Thyroid gland (tissue), 4 donors: ENCODE measurements around the gene OR5B2. TPM values are rescaled to one million over a fixed set of nuclear protein-coding genes. Genes with fewer than 3 reads are reported as not detected.
"Not testable (repeated sequence)": the region's sequence is repeated elsewhere in the genome, so short reads cannot be mapped to it uniquely, and the experiment has no call there.

Experiments
- DNase-seq, 2 donors: peaks; one replicate each; pipeline ENCODE4 v3.0.0-alpha.2; 2019
- H3K27ac ChIP-seq, 3 donors: fragments of 200-600 bp; sonication (generic); 1 replicate in 2 of 3; 2 replicates in 1 of 3; pipeline ENCODE4 v1.5.1; 2016 to 2019; ENCODE audit warnings: mild to moderate bottlenecking in 1 of 3, moderate library complexity in 1 of 3
- H3K27me3 ChIP-seq: fragments of 200-600 bp; sonication (generic); one replicate; pipeline ENCODE4 v1.5.1; 2019
- H3K36me3 ChIP-seq, 2 donors: fragments of 200-600 bp; sonication (generic); one replicate each; pipeline ENCODE4 v1.5.1; 2016 to 2019
- H3K4me1 ChIP-seq, 2 donors: fragments of 200-600 bp; sonication (generic); one replicate each; pipeline ENCODE4 v1.5.1; 2017 to 2019
- H3K4me3 ChIP-seq, 3 donors: fragments of 200-600 bp; sonication (generic); replicated peaks in 1 of 3; 1 replicate in 2 of 3; 2 replicates in 1 of 3; pipeline ENCODE4 v1.5.1; 2016; ENCODE audit warnings: mild to moderate bottlenecking in 1 of 3
- H3K9me3 ChIP-seq: fragments of 200-600 bp; sonication (generic); one replicate; pipeline ENCODE4 v1.5.1; 2017
- CTCF ChIP-seq, 6 experiments: fragments of 200-600 bp in 3 of 6; fragments of 450-650 bp in 3 of 6; sonication (generic) in 3 of 6; IDR thresholded peaks; one replicate each; pipeline ENCODE4 v1.5.1; 2016 to 2019; ENCODE audit warnings: antibody characterized with exemption in 6 of 6, mild to moderate bottlenecking in 2 of 6, inconsistent platforms in 1 of 6, moderate library complexity in 1 of 6
- POLR2A ChIP-seq, 2 donors: fragments of 450-650 bp; IDR thresholded peaks; one replicate each; pipeline ENCODE4 v1.6.1; 2017; ENCODE audit warnings: antibody characterized with exemption in 2 of 2, mild to moderate bottlenecking in 2 of 2, moderate library complexity in 1 of 2
- WGBS, 2 donors: methylation state at CpG; one replicate each; pipeline ENCODE4 v1.1.5; 2017; 5-methylcytosine and 5-hydroxymethylcytosine counted together
- intact Hi-C: fragments of 100-400 bp; cut with DNase I; formaldehyde crosslinking; loops from one replicate; pipeline ENCODE4 v1.15.1; 2023
- total RNA-seq, 4 donors: library from RNA; depleted of rRNA; stranded (reverse); fragments of >200 nt; gene quantifications; one replicate each; pipeline ENCODE4 v1.2.3, GENCODE V29; 2016

OR5B2 gene
- total RNA-seq, 4 donors from 2014 or later: not detected

GRCh38 chr11:58429273-58429672 is 1.4 kb upstream of the OR5B2 start:
- 56 to 61% methylated on average over 1 of the region's 1 CpG for WGBS, 2 donors
- Histone ChIP-seq H3K4me3 (no peak overlapping the region), H3K27me3 (no peaks in the 10 kb centered on the region), H3K9me3 (no peaks in the 10 kb centered on the region), H3K4me1 (no peaks in the 10 kb centered on the region), H3K27ac (no peak overlapping the region), H3K36me3 (no peaks in the 10 kb centered on the region)
- TF ChIP-seq CTCF (IDR thresholded peaks at IDR 0.05) (no peak), POLR2A (IDR thresholded peaks at IDR 0.05) (no peak)
- no peak for DNase-seq
- intact Hi-C loops: no loop called here

GRCh38 chr11:58406774-58407173 is 21.1 kb downstream of the OR5B2 start, which contains the start of gene OR5B3:
TSS of gene OR5B3 (minus strand) at chr11:58406874. CDS start at chr11:58403409, 3,465 bp downstream.
- Histone ChIP-seq H3K36me3 (no peaks in the 10 kb centered on the region), H3K27ac (no peak within 1 kb of the TSS), H3K9me3 (no peaks in the 10 kb centered on the region), H3K4me1 (no peaks in the 10 kb centered on the region), H3K27me3 (no peaks in the 10 kb centered on the region), H3K4me3 (no peak within 1 kb of the TSS)
- intact Hi-C loops: no loop called here
- TF ChIP-seq POLR2A (IDR thresholded peaks at IDR 0.05) (no peak), CTCF (IDR thresholded peaks at IDR 0.05) (no peak)
- no peak for DNase-seq
- WGBS, 2 donors: 60 to 66% methylated on average over 1 of the region's 1 CpG

GRCh38 chr11:58399622-58400021 is 28.3 kb downstream of the OR5B2 start:
- intact Hi-C loops, H3K4me3 ChIP-seq, H3K27me3 ChIP-seq, DNase-seq, H3K36me3 ChIP-seq, H3K4me1 ChIP-seq, H3K27ac ChIP-seq, H3K9me3 ChIP-seq: not testable (repeated sequence)
- 60% methylated on average over 2 of the region's 2 CpGs; no CpG with 5 or more reads in 1 of the 2 donors for WGBS, 2 donors

- 63 to 77% methylated on average over 2 of the region's 2 CpGs for WGBS, 2 donors
Observed at GRCh38 chr11:58395581-58395980, 32.3 kb downstream of the OR5B2 start.

GRCh38 chr11:58394195-58394594 is 33.7 kb downstream of the OR5B2 start:
- Histone ChIP-seq H3K27ac (no peak overlapping the region), H3K9me3 (no peaks in the 10 kb centered on the region), H3K4me3 (no peak overlapping the region), H3K27me3 (no peaks in the 10 kb centered on the region), H3K36me3 (no peaks in the 10 kb centered on the region), H3K4me1 (no peaks in the 10 kb centered on the region)
- DNase-seq: no peak
- intact Hi-C loops: no loop called here
- TF ChIP-seq POLR2A (IDR thresholded peaks at IDR 0.05): no peak
- TF ChIP-seq CTCF (IDR thresholded peaks at IDR 0.05): no peak

More at GRCh38 chr11:58395581-58395980, 32.3 kb downstream of the OR5B2 start:
- Histone ChIP-seq H3K36me3 (no peaks in the 10 kb centered on the region), H3K9me3 (no peaks in the 10 kb centered on the region), H3K4me3 (no peak overlapping the region), H3K4me1 (no peaks in the 10 kb centered on the region), H3K27me3 (no peaks in the 10 kb centered on the region), H3K27ac (no peak overlapping the region)
- intact Hi-C loops: no loop called here
- no peak for DNase-seq
- TF ChIP-seq CTCF (IDR thresholded peaks at IDR 0.05): no peak
- no peak for TF ChIP-seq POLR2A (IDR thresholded peaks at IDR 0.05)

GRCh38 chr11:58392746-58393145 is 35.2 kb downstream of the OR5B2 start:
- no peaks in the 10 kb centered on the region for H3K4me1 ChIP-seq
- no peaks in the 10 kb centered on the region for H3K36me3 ChIP-seq
- intact Hi-C loops: no loop called here
- H3K4me3 ChIP-seq: no peak overlapping the region
- 37 to 39% methylated on average over 1 of the region's 1 CpG for WGBS, 2 donors
- no peak overlapping the region for H3K27ac ChIP-seq
- no peaks in the 10 kb centered on the region for H3K9me3 ChIP-seq
- TF ChIP-seq POLR2A (IDR thresholded peaks at IDR 0.05) (no peak), CTCF (IDR thresholded peaks at IDR 0.05) (no peak)
- H3K27me3 ChIP-seq: no peaks in the 10 kb centered on the region
- no peak for DNase-seq
